Inflammatory macrophage treated with lipopolysaccharide for 4 hours (primary cell): Measurements from ENCODE around the gene MVP.
"Not testable (repeated sequence)": the region's sequence is repeated elsewhere in the genome, so short reads cannot be mapped to it uniquely, and the experiment has no call there.

Experiments
- DNase-seq: peaks from one replicate; pipeline ENCODE4 v3.0.0-alpha.2; 2020

MVP gene

DNA sequence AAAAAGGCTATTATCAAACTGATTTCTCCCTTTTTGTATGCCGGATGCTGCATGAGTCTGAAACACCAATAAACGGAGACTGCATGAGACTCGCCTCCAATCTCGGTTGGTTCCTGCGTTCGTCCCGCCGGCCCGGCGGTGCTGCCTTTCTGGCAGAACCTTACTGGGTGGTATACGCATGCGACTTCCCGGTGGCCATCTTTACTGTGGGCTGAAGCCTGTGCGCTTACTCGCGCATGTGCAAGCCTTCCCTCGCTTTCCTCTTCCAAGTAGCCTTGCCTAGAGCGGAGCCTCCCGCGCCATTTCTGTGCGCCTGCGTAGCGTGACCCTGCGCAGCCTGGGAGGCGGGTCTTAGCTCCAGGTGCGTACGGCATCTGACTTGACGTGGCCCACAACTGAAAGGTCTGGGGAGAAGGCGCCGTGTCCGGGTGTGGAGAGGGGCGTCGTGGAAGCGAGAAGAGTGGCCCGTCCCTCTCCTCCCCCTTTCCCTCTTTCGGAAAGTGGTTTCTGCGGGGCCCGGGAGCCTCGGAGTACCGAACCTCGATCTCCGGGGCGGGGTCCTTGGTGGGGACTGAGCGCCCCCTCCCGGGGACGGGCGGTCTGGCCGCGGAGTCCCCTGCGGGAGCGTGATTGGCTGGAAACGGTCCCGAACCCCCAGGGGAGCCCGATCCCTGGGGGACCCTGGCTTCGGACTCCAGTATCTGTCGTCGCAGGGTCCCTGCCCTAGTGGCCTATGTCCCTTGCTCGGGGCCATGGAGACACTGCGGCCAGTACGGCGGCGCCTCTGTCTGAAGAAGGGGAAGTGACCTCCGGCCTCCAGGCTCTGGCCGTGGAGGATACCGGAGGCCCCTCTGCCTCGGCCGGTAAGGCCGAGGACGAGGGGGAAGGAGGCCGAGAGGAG lies 4.2 kb upstream of the MVP start, which contains the start of gene PAGR1:
TSS of gene PAGR1 (plus strand) at position 360 of the 901 bp plus-strand sequence. CDS start at position 734, 374 bp downstream.
- peak; percentile 99 for DNase-seq

DNA sequence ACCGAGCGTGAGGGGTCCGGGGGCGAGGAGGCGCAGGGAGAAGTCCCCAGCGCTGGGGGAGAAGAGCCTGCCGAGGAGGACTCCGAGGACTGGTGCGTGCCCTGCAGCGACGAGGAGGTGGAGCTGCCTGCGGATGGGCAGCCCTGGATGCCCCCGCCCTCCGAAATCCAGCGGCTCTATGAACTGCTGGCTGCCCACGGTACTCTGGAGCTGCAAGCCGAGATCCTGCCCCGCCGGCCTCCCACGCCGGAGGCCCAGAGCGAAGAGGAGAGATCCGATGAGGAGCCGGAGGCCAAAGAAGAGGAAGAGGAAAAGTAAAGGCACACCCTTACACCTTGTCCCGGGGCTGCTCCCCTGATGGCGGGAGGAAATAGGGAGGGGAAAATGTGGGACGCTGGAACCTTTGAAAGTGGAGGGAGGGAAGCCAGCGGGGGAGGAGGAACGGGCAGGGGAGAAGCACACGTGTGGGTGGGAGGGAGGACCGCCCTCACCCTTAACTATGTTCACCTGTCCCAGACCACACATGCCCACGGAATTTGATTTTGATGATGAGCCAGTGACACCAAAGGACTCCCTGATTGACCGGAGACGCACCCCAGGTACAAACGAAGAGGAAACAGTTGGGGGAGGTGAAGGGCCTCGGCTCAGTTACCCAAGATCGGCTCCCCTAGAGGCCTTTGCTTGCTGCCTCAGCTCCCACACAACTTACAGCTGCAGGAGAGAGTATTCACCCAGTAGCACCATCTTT lies 3.4 kb upstream of the MVP start:
- DNase-seq: peak; percentile 70

DNA sequence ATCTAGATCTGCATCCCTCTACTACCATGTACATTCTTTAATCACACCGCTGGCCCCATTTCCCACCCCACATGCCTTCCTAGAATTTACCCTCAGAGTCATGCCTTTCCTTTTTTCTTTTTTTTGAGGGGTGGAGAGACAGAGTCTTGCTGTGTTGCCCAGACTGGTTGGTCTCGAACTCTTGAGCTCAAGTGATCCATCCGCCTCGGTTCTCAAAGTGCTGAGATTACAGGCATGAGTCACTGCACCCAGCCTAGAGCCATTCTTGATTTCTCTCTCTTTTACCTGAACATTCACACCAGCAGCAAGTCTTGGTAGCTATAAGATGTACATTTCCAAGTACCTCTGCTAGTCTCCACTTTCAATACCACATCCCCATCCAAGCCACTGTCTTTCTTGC lies 2.2 kb upstream of the MVP start:
- no peak for DNase-seq

DNA sequence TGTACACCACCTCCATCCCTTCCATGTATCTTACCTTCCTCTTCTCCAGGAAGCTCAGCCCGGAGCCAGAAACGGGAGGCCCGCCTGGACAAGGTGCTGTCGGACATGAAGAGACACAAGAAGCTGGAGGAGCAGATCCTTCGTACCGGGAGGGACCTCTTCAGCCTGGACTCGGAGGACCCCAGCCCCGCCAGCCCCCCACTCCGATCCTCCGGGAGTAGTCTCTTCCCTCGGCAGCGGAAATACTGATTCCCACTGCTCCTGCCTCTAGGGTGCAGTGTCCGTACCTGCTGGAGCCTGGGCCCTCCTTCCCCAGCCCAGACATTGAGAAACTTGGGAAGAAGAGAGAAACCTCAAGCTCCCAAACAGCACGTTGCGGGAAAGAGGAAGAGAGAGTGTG lies 756 bp upstream of the MVP start:
- DNase-seq: no peak

DNA sequence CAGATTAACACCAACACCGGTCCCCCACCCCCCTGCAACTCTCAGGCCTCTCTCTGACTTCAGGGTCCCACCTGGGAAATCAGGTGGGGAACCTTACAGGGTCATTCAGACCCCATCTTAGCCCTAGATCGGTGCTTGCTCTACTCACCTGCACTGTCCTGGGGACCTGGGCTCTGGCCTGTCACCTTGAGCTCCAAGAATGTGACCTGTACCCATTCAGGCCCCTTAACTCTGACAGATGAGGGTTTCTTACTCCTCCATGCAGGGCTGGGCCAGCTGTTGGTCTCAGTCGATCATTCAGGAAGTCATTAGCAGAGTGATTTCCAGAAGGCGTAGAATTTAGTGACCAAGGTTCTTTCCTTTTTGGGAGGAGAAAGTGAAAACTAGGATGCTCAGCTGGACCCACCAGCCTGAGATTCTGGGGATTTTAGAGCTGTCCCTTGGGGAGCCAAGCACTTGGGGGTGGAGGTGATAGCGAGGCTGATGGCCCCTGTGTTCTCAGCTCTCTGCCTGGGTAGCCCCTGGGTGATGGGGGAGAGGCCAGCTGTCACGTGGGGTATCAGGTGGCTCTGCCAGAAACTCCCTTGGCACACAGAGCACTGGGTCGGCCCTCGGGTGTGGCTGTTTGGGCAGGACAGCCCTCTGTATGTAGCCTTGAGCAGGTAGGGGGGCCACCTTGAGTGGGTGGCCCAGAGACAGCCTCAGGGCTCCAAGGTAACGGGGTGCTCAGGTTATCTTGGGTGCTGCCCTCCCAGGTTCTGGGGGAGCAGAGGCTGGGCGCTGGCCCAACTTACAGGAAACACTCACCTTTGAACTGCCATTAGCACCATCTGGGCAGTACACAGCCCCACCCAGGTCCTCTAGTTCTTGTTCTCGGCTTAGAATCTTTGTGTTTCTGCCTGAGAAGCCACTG lies 724 bp downstream of the MVP start:
- DNase-seq: peak; percentile 72

DNA sequence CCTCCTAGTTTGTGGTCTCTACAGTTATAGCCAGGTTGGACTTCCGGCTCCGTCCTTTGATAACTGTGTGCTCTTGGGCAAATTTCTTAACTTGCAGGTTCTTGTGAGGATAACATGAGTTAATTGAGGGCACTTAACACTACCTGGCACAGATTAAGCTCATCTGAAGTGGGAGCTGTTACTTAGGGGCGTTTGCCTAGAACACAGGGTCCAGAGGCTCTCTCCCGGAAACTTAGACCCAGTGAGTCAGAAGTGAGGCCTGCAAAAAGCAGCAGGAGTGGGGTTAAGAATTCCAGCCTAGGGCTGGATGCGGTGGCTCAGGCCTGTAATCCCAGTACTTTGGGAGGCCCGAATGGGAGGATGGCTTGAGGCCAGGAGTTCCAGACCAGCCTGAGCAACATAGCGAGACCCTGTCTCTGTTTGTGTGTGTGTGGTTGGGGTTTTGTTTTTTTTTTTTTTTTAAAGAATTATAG lies 1.4 kb downstream of the MVP start:
- DNase-seq: no peak

DNA sequence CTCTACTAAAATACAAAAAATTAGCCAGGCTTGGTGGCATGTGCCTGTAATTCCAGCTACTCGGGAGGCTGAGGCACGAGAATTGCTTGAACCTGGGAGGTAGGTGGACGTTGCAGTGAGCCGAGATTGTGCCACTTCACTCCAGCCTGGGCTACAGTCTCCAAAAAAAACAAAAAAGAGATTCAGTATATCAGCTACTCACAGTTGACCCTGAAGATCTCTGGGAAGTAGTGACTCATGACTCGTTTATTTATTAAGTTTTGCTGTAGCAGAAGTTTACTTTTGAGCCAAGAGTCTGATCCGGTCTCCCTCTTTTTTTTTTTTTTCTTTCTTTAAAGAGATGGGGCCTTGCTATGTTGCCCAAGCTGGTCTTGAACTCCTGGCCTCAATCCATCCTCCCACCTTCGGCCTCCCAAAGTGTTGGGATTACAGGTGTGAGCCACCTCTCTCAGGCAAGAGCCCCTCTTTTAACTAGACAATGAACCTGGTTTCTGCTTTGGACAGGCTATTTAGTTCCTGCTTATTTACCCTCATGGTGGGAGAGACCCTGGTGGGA lies 4.4 kb downstream of the MVP start:
- DNase-seq: no peak

DNA sequence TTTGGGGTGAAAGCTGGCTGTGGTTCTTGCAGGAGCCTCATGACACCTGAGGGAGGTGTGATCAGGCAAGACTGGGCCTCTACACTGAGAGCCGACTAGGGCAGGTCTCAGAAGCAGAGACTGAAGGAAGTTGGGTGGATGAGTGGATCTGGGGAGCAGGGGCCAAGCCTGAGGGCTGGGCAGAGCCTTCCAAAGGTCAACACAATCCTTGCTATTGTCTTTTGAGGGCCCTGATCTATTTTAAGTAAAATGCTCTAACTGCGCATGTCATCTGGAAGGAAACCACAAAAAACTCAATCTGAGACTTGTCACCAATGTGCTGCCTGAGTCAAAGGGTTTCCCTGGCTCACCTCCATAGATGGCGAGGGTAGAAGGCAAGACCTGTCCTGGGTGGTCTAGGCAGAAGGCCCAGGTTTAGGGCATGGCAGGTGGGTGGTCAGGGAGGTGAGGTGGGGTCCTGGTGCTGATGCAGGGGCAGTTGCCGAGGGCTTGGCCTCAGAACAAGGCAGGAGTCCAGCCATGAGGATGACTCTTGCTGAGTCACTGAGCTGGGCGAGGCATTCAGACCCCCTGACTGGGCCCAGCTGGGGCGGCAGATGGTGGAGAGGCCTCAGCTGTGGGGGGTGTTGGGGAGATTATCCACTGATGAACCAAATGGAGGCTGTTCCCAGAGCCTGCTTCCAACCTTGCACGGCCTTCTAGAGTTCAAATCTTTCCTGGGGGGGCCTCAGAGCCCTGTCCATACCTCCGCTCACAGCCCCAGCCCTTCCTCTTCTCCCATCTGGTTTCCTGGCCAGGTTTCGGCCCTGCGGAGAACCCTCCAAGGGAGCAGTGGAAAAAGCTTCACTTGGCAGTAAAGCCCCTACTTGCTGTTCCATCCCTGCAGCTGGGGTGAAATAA lies 5.1 kb downstream of the MVP start:
- no peak for DNase-seq

DNA sequence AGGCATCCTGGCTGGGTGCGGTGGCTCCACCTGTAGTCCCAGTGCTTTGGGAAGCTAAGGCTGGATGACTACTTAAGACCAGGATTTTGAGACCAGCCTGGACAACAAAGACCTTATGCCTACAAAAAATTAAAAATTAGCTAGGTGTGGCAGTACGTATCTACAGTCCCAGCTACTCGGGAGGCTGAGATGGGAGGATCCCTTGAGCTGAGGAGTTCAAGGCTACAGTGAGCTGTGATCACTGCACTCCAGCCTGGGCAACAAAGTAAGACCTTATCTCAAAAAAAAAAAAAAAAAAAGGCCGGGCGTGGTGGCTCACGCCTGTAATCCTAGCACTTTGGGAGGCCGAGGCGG lies 6.1 kb downstream of the MVP start:
- no peak for DNase-seq

DNA sequence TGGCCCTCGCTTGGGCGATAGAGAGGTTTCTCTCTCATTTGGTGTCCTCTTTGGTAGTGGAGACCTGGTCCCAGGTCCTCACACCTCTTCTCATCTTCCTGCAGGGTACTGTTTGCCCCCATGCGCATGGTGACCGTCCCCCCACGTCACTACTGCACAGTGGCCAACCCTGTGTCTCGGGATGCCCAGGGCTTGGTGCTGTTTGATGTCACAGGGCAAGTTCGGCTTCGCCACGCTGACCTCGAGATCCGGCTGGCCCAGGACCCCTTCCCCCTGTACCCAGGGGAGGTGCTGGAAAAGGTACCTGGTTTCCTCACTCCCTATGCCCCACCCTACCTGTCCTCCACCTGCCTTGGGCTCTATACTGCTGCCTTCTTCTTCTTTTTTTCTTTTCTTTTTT lies 10.5 kb downstream of the MVP start:
- no peak for DNase-seq

DNA sequence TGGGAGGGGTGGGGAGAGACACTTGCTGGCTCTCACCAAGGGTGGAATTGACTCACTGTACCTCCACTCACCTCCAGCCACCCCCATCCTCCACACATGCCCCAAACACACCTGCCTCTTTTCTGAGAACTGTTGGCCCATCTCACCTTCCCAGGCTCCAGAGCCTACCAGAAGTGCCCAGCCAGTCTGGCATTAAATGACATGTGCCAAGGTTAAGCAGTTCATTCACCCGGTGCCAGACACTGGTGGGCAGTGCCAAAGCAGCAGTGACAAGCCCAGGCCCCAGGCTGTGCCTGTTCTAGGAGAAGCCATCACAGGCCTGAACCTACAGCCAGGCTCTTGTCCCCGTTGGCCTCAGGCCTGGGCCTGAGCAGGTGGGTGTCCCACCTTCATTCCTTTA lies 11.2 kb downstream of the MVP start:
- DNase-seq: no peak

DNA sequence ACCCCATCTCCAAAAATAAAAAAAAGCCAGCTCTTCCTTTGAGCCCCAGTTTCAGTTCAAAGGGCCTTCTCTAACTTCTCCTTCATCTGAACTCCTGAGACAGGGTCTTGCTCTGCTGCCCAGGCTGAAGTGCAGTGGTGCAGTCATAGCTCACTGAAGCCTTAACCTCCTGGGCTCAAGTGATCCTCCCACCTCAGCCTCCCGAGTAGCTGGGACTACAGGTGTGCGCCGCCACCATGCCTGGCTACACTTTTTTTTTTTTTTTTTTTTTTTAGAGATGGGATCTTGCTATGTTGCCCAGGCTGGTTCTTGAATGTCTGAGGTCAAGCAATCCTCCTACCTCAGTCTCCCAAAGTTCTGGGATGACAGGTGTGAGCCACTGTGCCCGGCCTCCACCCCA lies 13.0 kb downstream of the MVP start:
- not testable (repeated sequence) for DNase-seq

DNA sequence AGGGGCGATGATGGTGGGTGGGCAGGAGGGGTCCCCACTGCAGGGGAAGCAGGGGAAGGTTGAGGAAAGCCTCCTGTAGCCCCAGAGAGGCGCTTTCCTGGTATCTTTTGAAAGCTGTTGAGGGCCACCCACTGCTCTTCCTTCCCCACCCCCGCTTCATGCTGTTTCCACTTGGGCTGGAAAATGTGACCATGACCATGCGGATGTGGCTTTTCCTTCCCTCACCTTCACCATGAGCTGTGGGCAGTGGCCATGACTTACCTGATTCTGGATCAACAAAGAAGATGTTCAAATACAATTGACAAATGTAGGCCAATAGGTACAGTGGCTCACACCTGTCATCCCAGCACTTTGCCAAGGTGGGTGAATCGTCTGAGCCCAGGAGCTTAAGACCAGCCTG lies 13.8 kb downstream of the MVP start:
- no peak for DNase-seq

DNA sequence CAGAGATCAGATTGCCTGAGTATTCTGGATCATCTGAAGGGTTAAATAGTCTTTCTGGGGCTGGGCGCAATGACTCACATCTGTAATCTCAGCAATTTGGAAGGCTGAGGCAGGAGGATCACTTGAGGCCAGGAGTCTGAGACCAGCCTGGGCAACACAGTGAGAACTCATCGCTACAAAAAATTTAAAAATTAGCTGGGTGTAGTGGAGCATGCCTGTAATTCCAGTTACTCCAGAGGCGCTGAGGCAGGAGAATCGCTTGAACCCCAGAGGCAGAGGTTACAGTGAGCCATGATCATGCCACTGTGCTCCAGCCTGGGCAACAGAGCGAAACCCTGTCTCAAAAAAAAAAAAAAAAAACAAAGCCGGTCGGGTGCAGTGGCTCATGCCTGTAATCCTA lies 15.7 kb downstream of the MVP start:
- no peak for DNase-seq

DNA sequence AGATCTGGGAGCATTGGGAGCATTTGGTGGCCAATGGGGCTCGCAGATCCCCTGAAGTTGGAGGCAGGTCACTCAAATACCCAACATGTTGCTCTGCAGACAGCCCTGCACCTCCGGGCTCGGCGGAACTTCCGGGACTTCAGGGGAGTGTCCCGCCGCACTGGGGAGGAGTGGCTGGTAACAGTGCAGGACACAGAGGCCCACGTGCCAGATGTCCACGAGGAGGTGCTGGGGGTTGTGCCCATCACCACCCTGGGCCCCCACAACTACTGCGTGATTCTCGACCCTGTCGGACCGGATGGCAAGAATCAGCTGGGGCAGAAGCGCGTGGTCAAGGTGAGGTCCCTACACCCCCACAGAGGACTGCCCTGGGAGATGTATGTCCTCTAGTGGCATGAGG lies 16.4 kb downstream of the MVP start:
- no peak for DNase-seq

DNA sequence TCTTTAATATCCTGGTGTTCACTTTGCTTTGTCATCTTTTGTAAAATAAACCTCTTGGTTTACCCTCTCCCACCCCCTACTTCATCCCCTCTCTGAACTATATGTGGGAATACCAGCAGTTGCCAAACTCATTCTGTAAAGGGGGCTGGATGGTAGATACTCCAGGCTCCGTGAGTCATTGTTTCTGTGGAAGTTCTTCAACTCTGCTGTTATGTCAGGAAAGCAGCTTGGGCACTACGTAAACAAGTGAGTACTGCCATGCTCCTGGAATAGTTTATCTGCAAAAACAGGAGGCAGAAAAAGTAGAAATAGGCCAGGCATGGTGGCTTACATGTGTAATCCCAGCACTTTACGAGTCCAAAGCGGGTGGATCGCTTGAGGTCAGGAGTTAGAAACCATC lies 17.6 kb downstream of the MVP start:
- no peak for DNase-seq

DNA sequence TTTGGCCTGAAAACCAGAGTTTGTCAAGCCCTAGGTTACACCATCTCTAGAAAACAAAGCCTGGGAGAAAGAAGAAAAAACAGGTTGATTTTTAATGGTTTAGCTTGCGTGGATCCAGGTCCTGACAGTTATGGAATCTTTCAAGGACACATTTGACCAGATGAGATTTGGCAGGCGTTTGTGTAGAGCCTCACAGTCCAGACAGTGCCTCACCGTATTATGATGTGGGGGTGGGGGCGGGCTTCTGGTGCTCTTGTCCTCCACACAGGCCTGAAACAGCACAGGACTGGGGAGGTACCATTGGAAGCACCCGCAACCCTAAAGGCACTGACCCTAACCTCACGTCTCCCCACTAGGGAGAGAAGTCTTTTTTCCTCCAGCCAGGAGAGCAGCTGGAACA lies 19.6 kb downstream of the MVP start:
- DNase-seq: no peak

DNA sequence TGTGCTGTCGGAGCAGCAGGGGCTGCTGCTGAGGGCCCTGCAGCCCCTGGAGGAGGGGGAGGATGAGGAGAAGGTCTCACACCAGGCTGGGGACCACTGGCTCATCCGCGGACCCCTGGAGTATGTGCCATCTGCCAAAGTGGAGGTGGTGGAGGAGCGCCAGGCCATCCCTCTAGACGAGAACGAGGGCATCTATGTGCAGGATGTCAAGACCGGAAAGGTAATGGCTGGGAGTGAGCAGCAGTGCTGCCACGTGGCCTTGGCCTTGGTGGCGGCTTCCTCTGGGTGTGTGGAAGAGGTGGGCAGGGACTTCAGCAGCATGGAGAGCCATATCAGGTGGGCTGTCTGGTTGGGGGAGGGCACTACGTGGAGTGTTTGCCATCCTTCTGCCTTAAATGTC lies 20.0 kb downstream of the MVP start:
- no peak for DNase-seq

DNA sequence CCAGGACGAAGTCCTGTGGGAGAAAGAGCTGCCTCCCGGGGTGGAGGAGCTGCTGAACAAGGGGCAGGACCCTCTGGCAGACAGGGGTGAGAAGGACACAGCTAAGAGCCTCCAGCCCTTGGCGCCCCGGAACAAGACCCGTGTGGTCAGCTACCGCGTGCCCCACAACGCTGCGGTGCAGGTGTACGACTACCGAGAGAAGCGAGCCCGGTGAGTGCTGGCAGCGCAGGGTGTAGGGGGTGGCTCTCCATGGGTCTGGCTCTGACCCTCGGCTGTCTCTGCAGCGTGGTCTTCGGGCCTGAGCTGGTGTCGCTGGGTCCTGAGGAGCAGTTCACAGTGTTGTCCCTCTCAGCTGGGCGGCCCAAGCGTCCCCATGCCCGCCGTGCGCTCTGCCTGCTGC lies 21.4 kb downstream of the MVP start:
- no peak for DNase-seq

DNA sequence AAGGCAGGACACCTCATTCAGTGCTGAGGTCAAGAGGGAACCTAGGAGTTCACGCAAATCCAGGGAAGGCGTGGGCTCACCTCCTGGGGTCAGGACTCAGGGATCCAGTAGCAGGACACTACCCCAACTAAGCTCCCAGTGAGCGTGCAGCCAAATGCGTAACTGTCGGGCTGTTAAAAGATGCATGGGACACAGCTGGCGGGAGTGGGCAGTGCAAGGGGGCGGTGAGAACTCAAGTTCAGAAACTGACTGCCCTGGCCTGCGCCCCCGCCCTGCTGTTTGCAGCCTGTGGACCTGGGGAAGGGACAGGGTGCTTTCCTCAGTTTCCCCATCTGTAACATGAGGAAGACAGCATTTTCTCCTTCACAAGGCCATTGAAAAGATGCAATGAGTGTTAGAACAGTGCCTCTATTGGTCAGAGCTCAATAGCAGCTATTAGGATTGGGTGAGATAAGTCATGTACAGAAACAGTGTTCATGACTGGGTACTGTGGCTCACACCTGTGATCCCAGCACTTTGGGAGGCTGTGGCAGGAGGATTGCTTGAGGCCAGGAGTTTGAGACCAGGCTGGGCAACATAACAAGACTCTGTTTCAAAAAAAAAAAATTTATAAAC lies 22.6 kb downstream of the MVP start:
- no peak for DNase-seq

DNA sequence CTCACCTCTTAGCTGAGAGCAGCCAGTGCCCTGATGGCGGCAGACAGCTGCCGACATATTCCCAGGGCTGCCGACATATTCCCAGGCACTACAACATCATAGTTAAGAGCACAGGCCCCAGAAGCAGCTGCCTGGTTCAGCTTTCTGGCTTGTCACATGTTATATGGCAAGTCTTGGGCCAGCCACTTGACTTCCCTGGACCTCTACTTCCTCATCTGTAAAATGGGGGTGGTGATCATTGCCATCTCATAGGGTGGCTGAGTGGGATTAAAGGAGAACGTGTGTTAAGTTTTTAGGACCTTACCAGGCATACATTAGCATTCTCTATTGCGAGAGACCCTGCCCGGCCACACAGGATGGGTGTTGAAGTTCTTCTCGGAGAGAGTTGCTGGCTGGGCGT lies 23.7 kb downstream of the MVP start:
- no peak for DNase-seq
